Omental fat pad (tissue), 4 donors: ENCODE results near the gene ERP44. TPM values are rescaled to one million over a fixed set of nuclear protein-coding genes. Genes with fewer than 3 reads are reported as not detected.
"Not testable (repeated sequence)": the region's sequence is repeated elsewhere in the genome, so short reads cannot be mapped to it uniquely, and the experiment has no call there.

Source experiments
- ATAC-seq: fragments of 150-250 bp; one replicate; pipeline ENCODE4 v1.9.1; 2016; ENCODE audit warnings: mild to moderate bottlenecking, moderate library complexity; ENCODE audit not compliant: low FRiP score
- DNase-seq: peaks from one replicate; pipeline ENCODE4 v3.0.0-alpha.2; 2019; ENCODE audit warnings: low spot score
- total RNA-seq, 4 donors: library from RNA; depleted of rRNA; stranded (reverse); fragments of >200 nt; gene quantifications; one replicate each; pipeline ENCODE4 v1.1.0, GENCODE V29; 2016
- TF ChIP-seq, protein P1 (sequence below), 3 donors: fragments of 450-650 bp; IDR thresholded peaks; one replicate each; pipeline ENCODE4 v1.5.1; 2016 to 2017; ENCODE audit warnings: antibody characterized with exemption in 3 of 3, mild to moderate bottlenecking in 3 of 3, moderate library complexity in 2 of 3

Gene ERP44
- total RNA-seq, 4 donors from 2014 or later: 14.1 to 21.4 (median 16.1) TPM

DNA sequence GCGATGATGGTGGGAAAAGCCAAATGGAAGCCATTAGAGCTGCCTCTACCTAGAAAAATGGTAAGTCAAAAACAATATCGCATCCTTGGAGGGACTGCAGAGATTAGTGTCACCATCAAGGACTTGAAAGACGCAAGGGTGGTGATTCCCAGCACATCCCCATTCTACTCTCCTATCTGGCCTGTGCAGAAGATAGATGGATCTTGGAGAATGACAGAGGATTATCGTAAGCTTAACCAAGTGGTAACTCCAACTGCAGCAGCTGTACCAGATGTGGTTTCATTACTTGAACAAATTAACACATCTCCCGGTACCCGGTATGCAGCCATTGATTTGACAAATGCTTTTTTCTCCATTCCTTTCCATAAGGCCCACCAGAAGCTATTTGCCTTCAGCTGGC, 23.8 kb downstream of the ERP44 start:
- ATAC-seq: no peak
- no peak for DNase-seq

DNA sequence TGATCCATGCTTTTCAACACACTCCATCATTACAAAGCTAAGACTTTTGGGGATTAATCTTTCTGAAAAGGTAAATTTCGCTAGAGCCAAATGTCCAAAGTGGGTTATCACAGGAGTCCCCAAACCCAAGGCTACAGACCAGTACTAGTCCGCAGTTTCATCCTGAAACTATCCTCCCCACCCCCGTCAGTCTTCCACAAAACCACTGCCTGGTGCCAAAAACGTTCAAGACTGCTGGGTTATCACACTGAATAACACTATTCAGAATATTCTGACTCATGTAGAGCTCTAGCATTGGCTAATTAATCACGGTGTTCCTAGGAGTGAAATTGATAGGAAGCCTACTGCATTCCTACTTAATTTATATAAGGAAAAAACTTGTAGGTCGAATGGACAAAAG, 24.7 kb downstream of the ERP44 start:
- TF ChIP-seq, protein P1, sequence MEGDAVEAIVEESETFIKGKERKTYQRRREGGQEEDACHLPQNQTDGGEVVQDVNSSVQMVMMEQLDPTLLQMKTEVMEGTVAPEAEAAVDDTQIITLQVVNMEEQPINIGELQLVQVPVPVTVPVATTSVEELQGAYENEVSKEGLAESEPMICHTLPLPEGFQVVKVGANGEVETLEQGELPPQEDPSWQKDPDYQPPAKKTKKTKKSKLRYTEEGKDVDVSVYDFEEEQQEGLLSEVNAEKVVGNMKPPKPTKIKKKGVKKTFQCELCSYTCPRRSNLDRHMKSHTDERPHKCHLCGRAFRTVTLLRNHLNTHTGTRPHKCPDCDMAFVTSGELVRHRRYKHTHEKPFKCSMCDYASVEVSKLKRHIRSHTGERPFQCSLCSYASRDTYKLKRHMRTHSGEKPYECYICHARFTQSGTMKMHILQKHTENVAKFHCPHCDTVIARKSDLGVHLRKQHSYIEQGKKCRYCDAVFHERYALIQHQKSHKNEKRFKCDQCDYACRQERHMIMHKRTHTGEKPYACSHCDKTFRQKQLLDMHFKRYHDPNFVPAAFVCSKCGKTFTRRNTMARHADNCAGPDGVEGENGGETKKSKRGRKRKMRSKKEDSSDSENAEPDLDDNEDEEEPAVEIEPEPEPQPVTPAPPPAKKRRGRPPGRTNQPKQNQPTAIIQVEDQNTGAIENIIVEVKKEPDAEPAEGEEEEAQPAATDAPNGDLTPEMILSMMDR (IDR thresholded peaks at IDR 0.05): no peak
- DNase-seq: no peak
- ATAC-seq: no peak

More for the DNA sequence above, 23.8 kb downstream of the ERP44 start:
- TF ChIP-seq, protein P1 (IDR thresholded peaks at IDR 0.05): no peak

DNA sequence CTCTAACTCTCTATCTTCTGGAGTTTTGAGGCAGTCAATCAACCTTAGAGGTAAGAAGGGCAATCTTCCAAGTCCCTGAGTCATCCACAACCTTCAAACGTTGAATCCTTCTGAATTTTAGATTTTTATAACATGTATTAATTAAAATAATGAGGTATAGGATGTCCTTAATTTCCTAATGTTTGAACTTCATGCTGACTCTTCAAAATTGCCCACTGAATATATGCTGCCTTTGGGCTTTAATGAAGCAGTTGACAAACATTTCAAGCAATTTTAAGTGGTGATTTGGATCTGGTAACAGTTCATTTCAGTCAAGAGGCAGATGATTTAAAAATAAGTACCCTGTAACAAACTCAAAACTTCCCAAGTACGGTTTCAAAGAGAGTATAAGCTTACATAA, 26.0 kb downstream of the ERP44 start:
- TF ChIP-seq, protein P1 (IDR thresholded peaks at IDR 0.05): no peak
- DNase-seq (no peak), ATAC-seq (no peak)

DNA sequence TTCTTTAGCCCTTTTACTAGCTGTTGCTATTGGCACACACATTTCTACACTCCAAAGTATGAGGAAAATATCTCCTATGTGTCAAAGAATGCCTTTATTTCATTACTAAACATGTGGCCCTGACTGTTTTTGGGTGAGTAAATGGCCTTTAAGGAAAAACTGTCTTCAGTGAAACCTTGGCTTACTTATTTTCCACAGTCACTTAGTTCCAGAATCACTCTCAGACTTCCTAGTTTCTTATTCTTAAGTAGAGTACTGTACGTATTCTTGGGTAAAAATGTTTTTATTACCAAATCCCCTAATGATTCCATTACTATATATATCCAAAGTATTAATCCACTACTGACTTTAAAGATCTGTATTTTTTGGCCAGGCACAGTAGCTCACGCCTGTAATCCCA, 27.5 kb downstream of the ERP44 start:
- TF ChIP-seq, protein P1 (IDR thresholded peaks at IDR 0.05): no peak
- DNase-seq (no peak), ATAC-seq (no peak)

DNA sequence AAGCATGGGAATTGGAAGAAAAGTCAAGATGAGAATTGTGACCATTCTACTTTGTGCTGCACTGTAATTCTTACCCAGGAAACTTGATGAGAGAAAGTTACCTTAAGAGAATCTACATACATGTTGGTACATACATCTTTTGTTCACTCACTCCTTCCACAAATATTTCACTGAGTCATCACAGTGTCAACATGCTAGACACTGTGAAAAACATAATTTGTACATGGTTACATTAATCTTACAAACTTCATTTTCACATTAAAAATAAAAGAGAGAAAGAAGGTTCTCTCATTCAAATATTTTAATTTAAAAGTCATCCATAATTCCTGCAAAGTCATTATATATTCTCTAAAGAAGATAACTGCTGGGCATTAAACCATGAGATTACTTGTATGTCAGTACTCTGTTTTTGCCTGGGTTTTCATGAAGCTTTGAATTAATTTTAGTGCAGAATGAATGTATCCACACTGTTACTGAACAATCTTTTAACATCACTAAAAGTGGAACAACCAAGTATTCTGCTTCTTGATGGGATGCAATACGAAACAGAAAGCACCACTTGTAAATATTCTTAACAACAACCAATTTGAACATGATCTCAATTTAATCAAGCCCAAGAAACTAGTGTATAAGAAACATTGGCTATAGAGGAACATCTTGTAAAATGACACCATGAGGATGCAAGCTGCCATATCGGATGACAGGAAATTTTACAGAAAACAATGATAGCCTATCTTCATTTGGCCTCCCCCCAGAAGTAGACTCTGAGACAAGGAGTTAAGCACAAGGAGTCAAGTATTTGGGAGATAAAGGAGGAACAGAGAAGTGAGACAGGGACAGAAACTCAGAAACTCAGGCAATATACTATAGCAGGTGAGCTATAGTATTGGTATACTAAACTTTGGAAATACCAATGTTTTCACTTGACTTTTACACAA, 28.4 kb downstream of the ERP44 start:
- TF ChIP-seq, protein P1 (IDR thresholded peaks at IDR 0.05): no peak
- ATAC-seq (no peak), DNase-seq (no peak)

DNA sequence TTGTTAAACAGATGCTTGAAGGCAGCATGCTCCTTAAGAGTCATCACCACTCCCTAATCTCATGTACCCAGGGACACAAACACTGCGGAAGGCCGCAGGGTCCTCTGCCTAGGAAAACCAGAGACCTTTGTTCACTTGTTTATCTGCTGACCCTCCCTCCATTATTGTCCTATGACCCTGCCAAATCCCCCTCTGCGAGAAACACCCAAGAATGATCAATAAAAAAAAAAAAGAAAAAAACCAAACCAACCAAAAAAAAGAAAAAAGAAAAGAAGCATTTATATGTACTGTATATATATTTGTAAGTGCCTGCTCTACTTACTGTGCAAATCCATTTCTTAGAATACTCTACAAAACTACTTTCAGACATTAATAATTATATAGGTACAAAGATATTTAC, 29.7 kb downstream of the ERP44 start:
- not testable (repeated sequence) for ATAC-seq

DNA sequence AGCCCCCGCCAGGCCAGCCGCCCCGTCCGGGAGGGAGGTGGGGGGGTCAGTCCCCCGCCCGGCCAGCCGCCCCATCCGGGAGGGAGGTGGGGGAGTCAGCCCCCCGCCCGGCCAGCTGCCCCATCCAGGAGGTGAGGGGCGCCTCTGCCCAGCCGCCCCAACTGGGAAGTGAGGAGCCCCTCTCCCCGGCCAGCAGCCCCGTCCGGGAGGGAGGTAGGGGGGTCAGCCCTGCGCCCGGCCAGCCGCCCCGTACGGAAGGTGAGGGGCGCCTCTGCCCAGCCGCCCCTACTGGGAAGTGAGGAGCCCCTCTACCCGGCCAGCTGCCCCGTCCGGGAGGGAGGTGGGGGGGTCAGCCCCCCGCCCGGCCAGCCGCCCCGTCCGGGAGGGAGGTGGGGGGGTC, 30.8 kb downstream of the ERP44 start:
- DNase-seq, ATAC-seq: not testable (repeated sequence)

More for the DNA sequence above, 29.7 kb downstream of the ERP44 start:
- DNase-seq: not testable (repeated sequence)

DNA sequence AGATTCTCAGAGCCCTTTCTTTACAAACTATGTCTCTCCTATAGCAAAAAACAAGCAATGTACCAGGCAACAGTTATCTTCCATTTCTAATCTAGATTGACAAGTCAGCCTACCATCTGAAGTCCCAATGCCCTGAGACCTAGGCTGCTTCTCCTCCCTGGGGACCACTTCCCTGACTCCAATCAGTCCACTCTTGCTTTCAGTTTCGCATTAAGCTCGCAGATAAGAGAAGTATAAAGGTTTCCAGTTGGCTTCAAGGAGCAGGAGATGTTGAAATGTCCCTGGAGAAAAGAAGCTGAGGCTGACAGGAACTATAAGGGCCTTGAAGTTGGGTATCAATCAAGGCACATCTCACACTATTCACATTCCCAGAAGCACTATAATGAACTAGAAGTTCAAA, 32.3 kb downstream of the ERP44 start:
- ATAC-seq (no peak), DNase-seq (no peak)
- TF ChIP-seq, protein P1 (IDR thresholded peaks at IDR 0.05): no peak
